Small intestine (tissue), 7 donors: ENCODE data around the gene STIP1. TPM values are rescaled to one million over a fixed set of nuclear protein-coding genes. Genes with fewer than 3 reads are reported as not detected.
"Not testable (repeated sequence)": the region's sequence is repeated elsewhere in the genome, so short reads cannot be mapped to it uniquely, and the experiment has no call there.

Experiments used
- DNase-seq, 2 donors: peaks; one replicate each; pipeline versions ENCODE4 v3.0.0 to v3.0.0-alpha.2; 2013
- FAIRE-seq: peaks from 2 replicates; lab custom pipeline; 2012; peaks lifted over from hg19 to GRCh38; lab: Jason Lieb, UNC
- H3K27ac ChIP-seq, 3 donors: one replicate each; pipeline ENCODE4 v1.5.1; 2013; ENCODE audit warnings: low read length in 2 of 3, mild to moderate bottlenecking in 2 of 3, control low read depth in 1 of 3, inconsistent platforms in 1 of 3, low read depth in 1 of 3, moderate library complexity in 1 of 3
- H3K27me3 ChIP-seq, 3 donors: one replicate each; pipeline ENCODE4 v1.6.1; 2013; ENCODE audit warnings: low read length in 3 of 3, inconsistent platforms in 1 of 3; ENCODE audit not compliant: control insufficient read depth in 3 of 3, insufficient read depth in 3 of 3
- H3K36me3 ChIP-seq, 3 donors: one replicate each; pipeline ENCODE4 v1.6.1; 2013; ENCODE audit warnings: low read length in 3 of 3, inconsistent platforms in 1 of 3, low read depth in 1 of 3, mild to moderate bottlenecking in 1 of 3, moderate library complexity in 1 of 3; ENCODE audit not compliant: control insufficient read depth in 3 of 3, insufficient read depth in 2 of 3
- H3K4me1 ChIP-seq, 3 donors: one replicate each; pipeline ENCODE4 v1.6.1; 2013; ENCODE audit warnings: low read length in 2 of 3, inconsistent platforms in 1 of 3, low read depth in 1 of 3, mild to moderate bottlenecking in 1 of 3, moderate library complexity in 1 of 3; ENCODE audit not compliant: control insufficient read depth in 3 of 3, insufficient read depth in 2 of 3
- H3K4me3 ChIP-seq, 3 donors: one replicate each; pipeline ENCODE4 v1.5.1; 2013; ENCODE audit warnings: low read length in 3 of 3, control low read depth in 1 of 3, inconsistent platforms in 1 of 3, low read depth in 1 of 3, mild to moderate bottlenecking in 1 of 3, moderate library complexity in 1 of 3
- H3K9me3 ChIP-seq, 2 donors: one replicate each; pipeline ENCODE4 v1.6.1; 2013; ENCODE audit warnings: low read depth in 1 of 2, low read length in 1 of 2; ENCODE audit not compliant: control insufficient read depth in 2 of 2, insufficient read depth in 1 of 2
- WGBS, 3 donors: extraction: QIAGEN DNeasy Blood & Tissue Kit; methylation state at CpG; one replicate each; pipeline ENCODE4 v1.1.7; 2013; 5-methylcytosine and 5-hydroxymethylcytosine counted together
- polyA plus RNA-seq, 4 donors: library from polyadenylated mRNA; stranded (reverse) in 3 of 4; unstranded in 1 of 4; fragments of 200-250 nt in 3 of 4; fragments of 120-200 nt in 1 of 4; gene quantifications; one replicate each; pipeline versions ENCODE4 v1.2.1 to v1.2.3, GENCODE V29; 2013
- donor health status: healthy with polysubstance abuse.
- donor health status: control.
- donor health status: control.
- donor health status: Bipolar disorder and iron deficiency.
- donor health status: healthy.

STIP1 gene
- polyA plus RNA-seq, 4 donors, result 38.6 to 99.3 (median 58.8) TPM

DNA sequence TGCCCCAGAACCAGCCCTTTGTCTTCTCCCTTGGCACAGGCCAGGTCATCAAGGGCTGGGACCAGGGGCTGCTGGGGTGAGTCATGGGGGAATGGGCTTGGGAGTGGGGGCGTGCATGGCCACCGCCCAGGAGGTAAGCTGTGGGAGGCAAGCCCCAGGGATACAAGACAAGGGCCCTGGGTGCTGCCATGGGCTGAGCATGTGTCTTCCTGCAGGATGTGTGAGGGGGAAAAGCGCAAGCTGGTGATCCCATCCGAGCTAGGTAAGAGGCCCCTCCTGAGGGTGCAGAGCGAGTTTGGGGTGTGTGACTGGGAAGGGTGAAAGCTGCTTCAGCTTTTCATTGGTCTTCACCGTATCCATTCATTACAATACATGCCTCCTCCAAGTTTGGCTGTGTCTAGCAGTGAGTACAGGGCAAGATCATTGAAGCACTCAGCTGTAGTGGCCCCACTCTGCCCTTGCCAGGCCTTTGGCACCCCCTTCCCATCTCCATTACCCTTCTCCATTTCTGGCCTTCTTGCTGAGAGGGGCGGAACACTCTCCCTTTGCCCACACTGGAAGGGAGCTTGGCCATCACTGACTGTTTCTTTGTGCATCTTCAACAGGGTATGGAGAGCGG, 57.4 kb downstream of the STIP1 start:
- no peak for DNase-seq
- Histone ChIP-seq H3K4me1 (peaks cover 0 to 45% (median 0%) of the 10 kb centered on the region in 3 donors), H3K27ac (peak overlapping the region in 2 of 3 donors; percentile 6 to 33), H3K9me3 (no peaks in the 10 kb centered on the region), H3K4me3 (no peak overlapping the region), H3K36me3 (peaks cover 0 to 51% (median 5%) of the 10 kb centered on the region in 3 donors), H3K27me3 (no peaks in the 10 kb centered on the region)
- WGBS, 3 donors, result 73 to 80% (median 80%) methylated on average over 6 to 8 of the region's 8 CpGs
- FAIRE-seq, result no peak

DNA sequence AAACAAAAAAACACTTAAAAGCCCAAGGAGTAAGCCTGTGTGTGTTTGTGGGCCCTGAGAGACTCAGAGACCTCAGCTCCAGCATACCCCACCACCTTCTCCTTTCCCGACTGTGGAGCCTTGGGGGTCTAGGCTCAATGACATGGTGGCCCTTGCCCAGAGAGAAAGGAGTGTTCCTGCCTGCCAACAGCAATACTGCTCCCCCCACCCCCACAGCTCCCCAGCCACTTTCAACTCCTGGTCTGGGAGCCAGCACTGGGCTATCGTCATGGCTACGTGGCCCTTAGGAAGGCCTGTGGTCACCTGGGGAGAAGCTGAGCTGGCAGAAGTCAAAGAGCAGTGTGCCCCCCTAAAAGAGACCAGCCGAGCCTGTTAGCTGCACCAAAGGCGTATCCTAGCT, 58.1 kb downstream of the STIP1 start:
- H3K36me3 ChIP-seq, result peaks cover 0 to 44% (median 5%) of the 10 kb centered on the region in 3 donors
- FAIRE-seq (no peak), DNase-seq (no peak)
- WGBS, 3 donors, result 51 to 64% (median 61%) methylated on average over 5 of the region's 5 CpGs
- no peaks in the 10 kb centered on the region for H3K27me3 ChIP-seq
- H3K27ac ChIP-seq, result peak overlapping the region in 2 of 3 donors; percentile 15 to 20
- no peak overlapping the region for H3K4me3 ChIP-seq
- H3K9me3 ChIP-seq, result no peaks in the 10 kb centered on the region
- peaks cover 0 to 51% (median 0%) of the 10 kb centered on the region in 3 donors for H3K4me1 ChIP-seq

DNA sequence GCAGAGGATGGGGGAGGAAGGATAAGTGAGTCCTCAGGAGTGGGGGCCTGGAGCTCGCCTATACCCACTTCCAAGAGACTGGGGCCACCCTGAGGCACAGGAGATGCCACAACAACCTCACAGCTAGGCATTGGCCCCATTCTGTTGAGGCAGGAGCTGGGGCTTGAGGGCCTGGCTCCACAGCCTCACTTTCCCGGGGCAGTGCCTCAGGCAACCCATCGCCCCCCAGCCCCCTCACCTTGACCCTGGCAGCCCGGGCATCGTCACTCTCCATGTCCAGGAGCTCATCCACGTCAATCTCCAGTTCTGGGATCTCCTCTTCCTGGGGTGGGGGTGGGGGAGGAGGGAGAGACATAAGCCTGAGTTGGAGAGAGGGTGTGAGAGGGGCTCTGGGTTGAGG, 59.0 kb downstream of the STIP1 start:
- H3K4me3 ChIP-seq, result peak overlapping the region in 2 of 3 donors; percentile 71 to 97
- H3K27ac ChIP-seq, result peak overlapping the region; percentile 90 to 97 (median 94)
- FAIRE-seq (no peak), DNase-seq (no peak)
- no peaks in the 10 kb centered on the region for H3K9me3 ChIP-seq
- no peaks in the 10 kb centered on the region for H3K27me3 ChIP-seq
- WGBS, 3 donors, result 10 to 29% (median 28%) methylated on average over 6 of the region's 6 CpGs
- peaks cover 0 to 52% (median 0%) of the 10 kb centered on the region in 3 donors for H3K4me1 ChIP-seq
- peaks cover 0 to 38% (median 5%) of the 10 kb centered on the region in 3 donors for H3K36me3 ChIP-seq

DNA sequence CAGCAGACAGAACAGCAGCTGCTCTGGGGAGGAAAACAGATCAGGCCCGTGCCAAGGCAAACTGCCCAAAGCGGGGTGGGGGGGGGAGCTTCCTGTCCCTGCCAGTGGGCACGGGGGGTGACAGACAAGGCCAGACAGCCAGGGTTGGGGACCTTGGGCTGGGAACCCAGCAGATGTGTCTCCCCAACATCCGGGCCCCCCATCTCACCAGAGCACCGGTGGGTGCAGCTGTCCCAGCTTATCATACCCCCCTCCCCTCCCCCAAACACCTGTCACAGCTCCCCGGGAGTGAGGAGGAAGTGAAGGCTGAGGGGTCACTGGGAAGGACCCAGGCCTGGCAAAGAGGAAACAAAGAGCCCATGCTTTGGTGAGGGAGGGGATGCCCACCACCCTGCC, 59.4 kb downstream of the STIP1 start:
- DNase-seq (no peak), FAIRE-seq (no peak)
- WGBS, 3 donors, result 0 to 4% (median 2%) methylated on average over 6 of the region's 6 CpGs
- Histone ChIP-seq H3K4me1 (peaks cover 0 to 52% (median 0%) of the 10 kb centered on the region in 3 donors), H3K4me3 (peak overlapping the region; percentile 68 to 97 (median 71)), H3K9me3 (no peaks in the 10 kb centered on the region), H3K27me3 (no peaks in the 10 kb centered on the region), H3K36me3 (peaks cover 0 to 40% (median 5%) of the 10 kb centered on the region in 3 donors), H3K27ac (peak overlapping the region; percentile 90 to 97 (median 94))

DNA sequence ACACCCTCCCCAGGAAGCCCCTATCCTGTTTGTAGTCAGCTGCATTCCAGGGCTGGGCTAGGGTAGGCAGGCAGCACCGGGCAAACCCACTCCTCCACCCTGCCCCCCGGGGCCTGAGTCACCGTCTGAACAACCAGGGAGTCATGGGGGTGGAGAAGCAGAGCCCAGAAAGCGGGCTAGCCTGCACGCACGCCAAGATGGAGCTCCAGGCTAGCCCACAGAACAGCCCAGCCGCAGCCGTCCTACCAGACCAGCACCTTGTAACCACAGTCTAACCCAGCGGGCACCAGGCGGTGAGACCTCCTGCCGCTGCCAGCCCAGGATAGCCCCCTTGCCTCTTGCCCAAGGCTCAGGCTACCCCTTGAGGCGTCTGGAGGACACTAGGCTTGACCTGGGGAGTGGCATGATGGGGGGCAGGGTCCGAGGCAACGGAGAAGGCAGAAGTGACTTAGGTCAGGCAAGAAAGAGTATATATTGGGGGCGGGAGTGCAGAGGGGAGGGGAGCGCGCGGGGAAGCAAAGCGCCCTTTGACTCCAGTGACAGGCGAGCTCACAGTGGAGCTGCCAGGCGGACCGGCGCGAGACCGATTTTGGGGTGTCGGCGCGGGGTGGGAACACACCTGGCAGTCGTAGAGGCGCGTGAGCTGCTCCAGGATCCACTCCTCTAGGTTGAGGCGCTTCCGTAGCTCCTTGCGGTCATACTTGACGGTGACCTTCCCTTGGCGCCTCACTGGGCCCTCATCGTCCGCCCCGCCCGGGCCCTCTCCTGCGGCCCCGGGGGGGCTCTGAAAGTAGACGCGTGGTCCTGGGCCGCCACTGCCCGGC, 60.0 kb downstream of the STIP1 start:
- FAIRE-seq (no peak), DNase-seq (peak; percentile 80 to 82)
- H3K36me3 ChIP-seq, result peaks cover 0 to 40% (median 5%) of the 10 kb centered on the region in 3 donors
- H3K27me3 ChIP-seq, result no peaks in the 10 kb centered on the region
- H3K4me1 ChIP-seq, result peaks cover 0 to 56% (median 3%) of the 10 kb centered on the region in 3 donors
- peak overlapping the region; percentile 90 to 97 (median 94) for H3K27ac ChIP-seq
- peak overlapping the region; percentile 68 to 97 (median 71) for H3K4me3 ChIP-seq
- no peaks in the 10 kb centered on the region for H3K9me3 ChIP-seq
- 0 to 1% (median 1%) methylated on average over 26 to 46 of the region's 46 CpGs for WGBS, 3 donors

DNA sequence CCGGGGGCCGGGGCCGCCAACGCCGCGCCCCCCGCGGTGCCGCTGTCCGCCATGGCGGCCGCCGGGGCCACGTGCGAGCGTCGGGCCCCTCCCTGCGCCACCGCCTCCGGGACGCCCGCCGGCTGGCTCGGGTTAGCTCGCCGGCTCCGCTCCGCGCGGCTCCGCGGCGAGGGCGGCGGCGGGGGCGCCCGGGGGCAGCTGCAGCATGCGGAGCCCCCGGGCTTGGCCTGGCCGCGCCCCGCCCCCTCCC, 60.6 kb downstream of the STIP1 start:
- Histone ChIP-seq H3K36me3 (peaks cover 0 to 40% (median 5%) of the 10 kb centered on the region in 3 donors), H3K4me3 (peak overlapping the region; percentile 68 to 97 (median 71)), H3K27ac (peak overlapping the region; percentile 90 to 97 (median 94)), H3K4me1 (peaks cover 0 to 57% (median 3%) of the 10 kb centered on the region in 3 donors)
- H3K9me3 ChIP-seq, FAIRE-seq, H3K27me3 ChIP-seq, DNase-seq: not testable (repeated sequence)
- WGBS, 3 donors, result 0 to 2% (median 0%) methylated on average over 1 to 43 of the region's 43 CpGs

DNA sequence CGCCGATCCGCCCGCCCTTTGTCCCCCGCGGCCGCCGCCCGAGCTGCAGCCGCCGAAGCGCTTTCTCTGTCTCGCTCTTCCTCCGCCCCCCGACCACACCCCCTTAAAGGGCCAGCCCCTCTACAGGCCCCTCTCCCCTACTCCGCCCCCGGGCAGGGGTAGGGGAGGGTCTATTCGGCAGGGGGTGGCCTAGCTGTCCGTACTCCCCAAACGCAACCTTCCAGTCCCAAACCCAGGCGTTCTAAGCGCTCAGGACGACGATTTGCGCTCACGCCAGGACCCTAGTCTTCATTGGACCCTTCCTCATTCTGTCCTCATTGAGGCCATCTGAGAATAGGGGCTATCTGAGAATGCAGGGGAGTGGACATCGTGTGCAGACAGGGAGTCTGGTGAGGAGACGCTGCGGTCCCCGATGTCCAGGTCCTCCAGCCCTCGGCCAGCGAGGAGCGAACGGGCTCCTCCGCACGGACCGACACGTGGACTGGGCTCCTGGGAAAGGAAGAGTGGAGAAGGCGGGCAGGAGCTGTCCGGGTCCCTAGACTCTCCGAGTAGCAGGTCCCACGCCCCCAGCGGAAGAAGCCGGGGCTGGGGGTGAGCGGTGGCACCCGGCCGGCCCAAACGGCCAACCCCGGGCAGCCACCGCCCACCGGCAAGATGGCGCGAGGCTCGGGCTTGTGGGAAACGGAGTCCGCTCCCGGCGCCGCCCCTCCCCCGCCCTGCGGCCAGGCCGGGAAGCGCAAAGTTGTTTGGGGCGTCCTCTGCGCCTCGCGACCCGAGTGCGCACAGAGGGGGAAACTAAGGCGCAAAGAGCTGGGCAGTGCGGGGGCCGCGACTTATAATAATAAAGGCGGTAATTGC, 61.1 kb downstream of the STIP1 start, which contains the start of gene PPP1R14B:
TSS of gene PPP1R14B (minus strand) at position 73 of the 858 bp plus-strand sequence. CDS start 270 bp downstream, outside the sequence.
- H3K27ac ChIP-seq, result peak within 1 kb of the TSS; percentile 90 to 98 (median 97)
- FAIRE-seq, result no peak

More for the DNA sequence above, 61.1 kb downstream of the STIP1 start, which contains the start of gene PPP1R14B:
- peak; percentile 86 to 91 for DNase-seq
- H3K9me3 ChIP-seq, result no peaks in the 10 kb centered on the region
- H3K27me3 ChIP-seq, result no peaks in the 10 kb centered on the region
- H3K4me1 ChIP-seq, result peaks cover 0 to 55% (median 3%) of the 10 kb centered on the region in 3 donors
- peaks cover 0 to 40% (median 5%) of the 10 kb centered on the region in 3 donors for H3K36me3 ChIP-seq
- 1 to 2% (median 1%) methylated on average over 52 to 74 of the region's 74 CpGs for WGBS, 3 donors
- peak within 1 kb of the TSS; percentile 68 to 97 (median 71) for H3K4me3 ChIP-seq
